NB4 (cell line): ENCODE measurements around the gene ROR2.

ENCODE experiments used
- DNase-seq: peaks from one replicate; pipeline ENCODE4 v3.0.0; 2010; ENCODE audit warnings: low read depth
- H3K4me3 ChIP-seq: one replicate; pipeline ENCODE4 v1.5.1; 2011; ENCODE audit warnings: mild to moderate bottlenecking, low read depth, low read length, moderate library complexity
- MYC ChIP-seq: IDR thresholded peaks from 2 replicates; pipeline ENCODE4 v1.6.1; 2011; ENCODE audit warnings: low read depth, low read length
- POLR2A ChIP-seq: IDR thresholded peaks from 2 replicates; pipeline ENCODE4 v1.6.1; 2011; ENCODE audit warnings: mild to moderate bottlenecking; ENCODE audit not compliant: insufficient read length; ENCODE audit errors: extremely low read depth
- TF ChIP-seq, protein P1 (sequence below): IDR thresholded peaks from 2 replicates; pipeline ENCODE4 v1.6.1; 2011; ENCODE audit warnings: low read depth, low read length
- TF ChIP-seq, protein P2 (sequence below): IDR thresholded peaks from one replicate; pipeline ENCODE4 v1.5.1; 2012; ENCODE audit warnings: low read depth, low read length

The ROR2 gene

DNA sequence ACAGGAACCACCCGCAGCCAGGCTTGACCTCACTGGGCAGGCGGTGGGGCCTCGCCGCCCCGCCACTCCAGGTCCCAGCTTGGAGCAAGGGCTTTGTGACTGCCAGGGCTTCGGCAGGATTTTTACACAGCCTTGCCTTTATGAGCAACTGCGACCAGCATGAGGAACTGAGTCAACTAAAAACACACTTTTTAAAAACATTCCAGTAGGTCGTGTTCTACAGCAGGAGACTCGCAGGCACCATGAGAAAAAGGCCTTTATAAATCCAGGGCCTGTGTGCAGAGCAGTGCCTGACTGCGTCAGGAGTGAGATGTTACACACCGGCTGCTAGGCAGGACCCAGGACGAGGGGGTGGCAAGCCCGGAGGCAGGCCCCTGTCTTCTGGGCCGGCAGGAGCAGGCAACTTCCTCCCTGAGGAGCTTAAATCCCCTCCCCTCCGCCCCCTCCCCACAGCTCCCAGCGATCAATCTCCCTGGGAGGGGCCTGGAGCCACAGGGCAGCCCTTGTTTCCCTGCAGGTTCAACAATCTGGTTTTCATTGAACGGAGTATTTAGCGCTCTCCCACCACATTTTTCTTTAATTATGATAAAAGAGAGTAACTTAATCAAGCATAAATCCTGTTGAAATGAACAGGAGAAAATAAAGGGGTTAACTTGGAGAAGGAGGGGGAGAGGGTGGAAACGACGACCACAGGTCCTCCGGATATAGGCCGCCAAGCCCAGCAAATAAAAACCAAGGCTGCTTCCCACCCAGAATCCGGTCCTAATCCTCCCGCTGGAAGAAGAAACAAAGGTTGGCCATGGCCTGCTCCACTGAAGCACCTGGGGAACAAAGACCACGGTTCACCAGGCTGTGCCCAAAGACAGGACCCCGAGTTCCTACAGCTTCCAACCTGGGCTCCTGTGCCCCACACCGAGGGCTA lies 92.5 kb downstream of the ROR2 start:
- H3K4me3 ChIP-seq = no peak overlapping the region
- TF ChIP-seq POLR2A (no peak), MYC (no peak)
- TF ChIP-seq, protein P1, sequence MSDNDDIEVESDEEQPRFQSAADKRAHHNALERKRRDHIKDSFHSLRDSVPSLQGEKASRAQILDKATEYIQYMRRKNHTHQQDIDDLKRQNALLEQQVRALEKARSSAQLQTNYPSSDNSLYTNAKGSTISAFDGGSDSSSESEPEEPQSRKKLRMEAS = no peak
- TF ChIP-seq, protein P2, sequence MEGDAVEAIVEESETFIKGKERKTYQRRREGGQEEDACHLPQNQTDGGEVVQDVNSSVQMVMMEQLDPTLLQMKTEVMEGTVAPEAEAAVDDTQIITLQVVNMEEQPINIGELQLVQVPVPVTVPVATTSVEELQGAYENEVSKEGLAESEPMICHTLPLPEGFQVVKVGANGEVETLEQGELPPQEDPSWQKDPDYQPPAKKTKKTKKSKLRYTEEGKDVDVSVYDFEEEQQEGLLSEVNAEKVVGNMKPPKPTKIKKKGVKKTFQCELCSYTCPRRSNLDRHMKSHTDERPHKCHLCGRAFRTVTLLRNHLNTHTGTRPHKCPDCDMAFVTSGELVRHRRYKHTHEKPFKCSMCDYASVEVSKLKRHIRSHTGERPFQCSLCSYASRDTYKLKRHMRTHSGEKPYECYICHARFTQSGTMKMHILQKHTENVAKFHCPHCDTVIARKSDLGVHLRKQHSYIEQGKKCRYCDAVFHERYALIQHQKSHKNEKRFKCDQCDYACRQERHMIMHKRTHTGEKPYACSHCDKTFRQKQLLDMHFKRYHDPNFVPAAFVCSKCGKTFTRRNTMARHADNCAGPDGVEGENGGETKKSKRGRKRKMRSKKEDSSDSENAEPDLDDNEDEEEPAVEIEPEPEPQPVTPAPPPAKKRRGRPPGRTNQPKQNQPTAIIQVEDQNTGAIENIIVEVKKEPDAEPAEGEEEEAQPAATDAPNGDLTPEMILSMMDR = no peak
- DNase-seq = peak; percentile 69

DNA sequence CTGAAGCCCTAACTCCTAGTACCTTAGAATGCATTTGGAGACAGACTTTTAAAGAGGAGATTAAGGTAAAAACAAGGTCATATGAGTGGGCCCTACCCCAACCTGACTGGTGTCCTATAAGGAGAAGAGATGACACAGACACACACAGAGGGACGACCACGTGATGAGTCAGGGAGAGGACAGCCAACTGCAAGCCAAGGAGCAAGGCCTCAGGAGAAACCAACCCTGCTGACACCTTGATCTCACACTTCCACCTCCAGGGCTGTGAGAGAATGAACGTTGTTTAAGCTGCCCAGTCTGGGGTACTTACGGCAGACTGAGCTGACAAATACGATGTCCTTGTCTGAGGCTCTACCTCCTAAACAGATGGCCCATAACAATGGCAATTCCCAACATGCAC lies 93.6 kb downstream of the ROR2 start:
- no peak overlapping the region for H3K4me3 ChIP-seq
- TF ChIP-seq POLR2A = no peak
- TF ChIP-seq, protein P1 = peak; percentile 16; the same call in 1 of the 2 replicates
- TF ChIP-seq, protein P2 = no peak
- TF ChIP-seq MYC = no peak
- DNase-seq = peak; percentile 67

DNA sequence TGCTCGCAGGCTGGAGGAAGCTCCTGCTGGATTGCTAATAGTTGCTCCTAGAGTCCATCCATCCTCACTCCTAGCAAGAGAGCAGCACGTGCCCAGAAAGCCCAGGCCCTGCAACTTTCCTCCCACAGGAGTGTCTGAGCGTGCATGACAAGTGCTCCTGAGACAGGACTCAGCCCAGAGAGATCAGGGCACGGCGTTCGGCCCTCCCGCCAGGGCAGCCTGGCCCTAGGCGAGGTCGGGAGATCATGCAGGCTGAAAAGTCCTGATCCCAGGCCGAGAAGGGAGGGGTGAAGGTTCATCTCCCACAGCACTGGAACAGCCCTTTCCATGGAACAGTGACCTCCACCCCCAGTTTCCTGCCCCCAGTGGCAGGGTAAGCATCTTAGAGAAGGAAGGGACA lies 94.8 kb downstream of the ROR2 start:
- no peak for DNase-seq
- TF ChIP-seq, protein P1 = no peak
- TF ChIP-seq, protein P2 = no peak
- TF ChIP-seq MYC (no peak), POLR2A (no peak)

DNA sequence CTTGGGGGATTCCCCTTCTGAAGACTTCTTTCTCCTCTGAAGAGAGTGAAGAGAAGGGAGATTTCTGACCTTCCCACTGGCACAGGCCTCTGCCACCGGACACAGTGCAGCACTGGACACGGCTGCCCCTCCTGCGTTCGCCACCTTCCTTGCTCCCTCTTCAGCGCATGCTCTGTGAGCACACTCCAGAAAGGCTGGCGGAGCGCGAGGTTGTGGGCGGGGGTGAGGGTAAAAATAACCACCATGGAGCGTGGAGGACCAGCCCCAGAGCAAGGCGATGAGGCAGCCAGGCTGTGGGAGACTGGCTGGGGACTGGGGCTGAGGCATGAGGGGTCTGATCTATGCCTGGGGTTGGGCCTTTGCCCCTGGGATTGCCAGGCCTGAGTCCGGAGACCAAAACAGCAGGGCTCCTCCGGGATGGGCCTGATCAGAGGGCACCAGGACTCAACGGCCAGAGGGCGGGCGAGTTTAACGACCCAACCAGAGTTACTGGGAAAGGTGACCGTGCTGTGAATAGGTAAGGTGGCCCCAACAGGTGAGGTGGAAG lies 97.2 kb downstream of the ROR2 start:
- no peak for DNase-seq
- H3K4me3 ChIP-seq = no peak overlapping the region
- TF ChIP-seq, protein P1 = no peak
- TF ChIP-seq, protein P2 = no peak
- TF ChIP-seq MYC = no peak

More for the DNA sequence above, 94.8 kb downstream of the ROR2 start:
- H3K4me3 ChIP-seq = no peak overlapping the region

DNA sequence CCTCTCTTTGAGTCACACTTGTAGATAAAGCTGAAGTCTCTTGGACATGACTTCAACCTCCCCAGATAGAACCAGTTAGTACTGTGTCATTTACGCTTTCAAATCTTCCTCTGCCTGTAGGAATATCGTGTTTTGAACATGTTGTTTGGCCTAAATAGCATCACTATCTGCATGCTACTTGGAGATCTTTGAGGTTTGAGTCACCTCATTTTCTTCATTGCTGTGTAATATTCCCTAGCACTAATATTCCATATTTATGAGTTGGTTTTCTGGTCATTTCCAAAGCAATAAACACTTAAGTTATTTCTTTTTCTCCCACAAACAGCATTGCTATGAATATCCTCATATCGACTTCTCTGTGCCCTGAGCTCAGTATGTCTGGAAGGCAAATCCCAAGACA lies 100.3 kb downstream of the ROR2 start:
- H3K4me3 ChIP-seq = no peak overlapping the region
- TF ChIP-seq, protein P1 = no peak
- TF ChIP-seq MYC = no peak
- TF ChIP-seq, protein P2 = no peak
- no peak for TF ChIP-seq POLR2A

More for the DNA sequence above, 100.3 kb downstream of the ROR2 start:
- DNase-seq = no peak
